Gastroesophageal sphincter (tissue), 4 donors: ENCODE results near the gene SCAF8. TPM values are rescaled to one million over a fixed set of nuclear protein-coding genes. Genes with fewer than 3 reads are reported as not detected.
"Not testable (repeated sequence)": the region's sequence is repeated elsewhere in the genome, so short reads cannot be mapped to it uniquely, and the experiment has no call there.

Source experiments
- ATAC-seq: fragments of 150-250 bp; one replicate; pipeline ENCODE4 v1.9.1; 2016; ENCODE audit warnings: mild to moderate bottlenecking, moderate library complexity
- H3K27ac ChIP-seq, 4 donors: fragments of 200-600 bp; sonication (generic) in 3 of 4; 1 replicate in 3 of 4; 2 replicates in 1 of 4; pipeline ENCODE4 v1.5.1; 2016 to 2019
- H3K27me3 ChIP-seq: fragments of 200-600 bp; sonication (generic); one replicate; pipeline ENCODE4 v1.5.1; 2019
- H3K36me3 ChIP-seq, 2 donors: fragments of 200-600 bp; sonication (generic); one replicate each; pipeline ENCODE4 v1.5.1; 2019; ENCODE audit warnings: control low read depth in 1 of 2
- H3K4me1 ChIP-seq, 3 donors: fragments of 200-600 bp; sonication (generic); 1 replicate in 2 of 3; 2 replicates in 1 of 3; pipeline ENCODE4 v1.5.1; 2016 to 2019; ENCODE audit warnings: control low read depth in 2 of 3
- H3K4me3 ChIP-seq, 2 donors: fragments of 200-600 bp; sonication (generic); one replicate each; pipeline ENCODE4 v1.5.1; 2019; ENCODE audit warnings: mild to moderate bottlenecking in 1 of 2, moderate library complexity in 1 of 2
- H3K9me3 ChIP-seq, 3 donors: fragments of 200-600 bp; sonication (generic); one replicate each; pipeline ENCODE4 v1.5.1; 2017 to 2019; ENCODE audit warnings: control low read depth in 2 of 3
- EP300 ChIP-seq: sonication (generic); formaldehyde crosslinking; IDR thresholded peaks from one replicate; pipeline ENCODE4 v1.6.1; 2017; ENCODE audit warnings: antibody characterized with exemption, mild to moderate bottlenecking
- POLR2A ChIP-seq, 2 donors: fragments of 450-650 bp; IDR thresholded peaks; one replicate each; pipeline ENCODE4 v1.6.1; 2017; ENCODE audit warnings: antibody characterized with exemption in 2 of 2, mild to moderate bottlenecking in 2 of 2, moderate library complexity in 1 of 2
- POLR2AphosphoS5 ChIP-seq: sonication (generic); formaldehyde crosslinking; IDR thresholded peaks from one replicate; pipeline ENCODE4 v1.6.1; 2017; ENCODE audit warnings: antibody characterized with exemption
- WGBS, 2 donors: methylation state at CpG; one replicate each; pipeline ENCODE4 v1.1.5; 2018; ENCODE audit warnings: low coverage in 1 of 2; 5-methylcytosine and 5-hydroxymethylcytosine counted together
- total RNA-seq, 4 donors: library from RNA; depleted of rRNA; stranded (reverse); fragments of >200 nt; gene quantifications; one replicate each; pipeline ENCODE4 v1.1.0, GENCODE V29; 2016
- TF ChIP-seq, protein P1 (sequence below), 4 experiments: fragments of 200-600 bp in 2 of 4; fragments of 450-650 bp in 2 of 4; sonication (generic) in 1 of 4; IDR thresholded peaks; one replicate each; pipeline ENCODE4 v1.5.1; 2017 to 2019; ENCODE audit warnings: antibody characterized with exemption in 4 of 4, mild to moderate bottlenecking in 2 of 4, moderate library complexity in 2 of 4

SCAF8 gene
- total RNA-seq, 4 donors from 2014 or later: 38.5 to 56.8 (median 42.5) TPM

DNA sequence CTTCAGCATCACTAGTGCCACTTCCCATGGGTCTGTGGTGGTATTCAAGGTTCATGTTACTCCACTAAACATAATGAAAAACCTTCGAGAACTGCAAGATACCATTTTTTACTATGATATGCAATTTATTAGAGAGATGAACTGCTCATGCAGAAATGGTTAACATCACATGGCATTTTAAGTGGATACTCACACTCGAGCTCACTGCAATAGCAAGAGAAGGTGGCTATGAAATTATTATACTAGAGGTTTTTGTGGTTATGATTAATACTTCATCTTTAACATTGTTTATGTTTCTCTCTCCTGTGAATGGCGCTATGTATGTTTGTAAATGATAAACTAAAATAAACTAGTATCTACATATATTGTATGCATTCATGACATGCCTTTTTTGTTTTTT lies 35.1 kb downstream of the SCAF8 start:
- Histone ChIP-seq H3K4me1 (peaks cover 5 to 81% (median 14%) of the 10 kb centered on the region in 3 donors), H3K27me3 (no peaks in the 10 kb centered on the region), H3K36me3 (no peaks in the 10 kb centered on the region), H3K9me3 (no peaks in the 10 kb centered on the region), H3K4me3 (no peak overlapping the region), H3K27ac (no peak overlapping the region)
- TF ChIP-seq POLR2A (IDR thresholded peaks at IDR 0.05) (no peak), POLR2AphosphoS5 (no peak), EP300 (no peak)
- TF ChIP-seq, protein P1, sequence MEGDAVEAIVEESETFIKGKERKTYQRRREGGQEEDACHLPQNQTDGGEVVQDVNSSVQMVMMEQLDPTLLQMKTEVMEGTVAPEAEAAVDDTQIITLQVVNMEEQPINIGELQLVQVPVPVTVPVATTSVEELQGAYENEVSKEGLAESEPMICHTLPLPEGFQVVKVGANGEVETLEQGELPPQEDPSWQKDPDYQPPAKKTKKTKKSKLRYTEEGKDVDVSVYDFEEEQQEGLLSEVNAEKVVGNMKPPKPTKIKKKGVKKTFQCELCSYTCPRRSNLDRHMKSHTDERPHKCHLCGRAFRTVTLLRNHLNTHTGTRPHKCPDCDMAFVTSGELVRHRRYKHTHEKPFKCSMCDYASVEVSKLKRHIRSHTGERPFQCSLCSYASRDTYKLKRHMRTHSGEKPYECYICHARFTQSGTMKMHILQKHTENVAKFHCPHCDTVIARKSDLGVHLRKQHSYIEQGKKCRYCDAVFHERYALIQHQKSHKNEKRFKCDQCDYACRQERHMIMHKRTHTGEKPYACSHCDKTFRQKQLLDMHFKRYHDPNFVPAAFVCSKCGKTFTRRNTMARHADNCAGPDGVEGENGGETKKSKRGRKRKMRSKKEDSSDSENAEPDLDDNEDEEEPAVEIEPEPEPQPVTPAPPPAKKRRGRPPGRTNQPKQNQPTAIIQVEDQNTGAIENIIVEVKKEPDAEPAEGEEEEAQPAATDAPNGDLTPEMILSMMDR (IDR thresholded peaks at IDR 0.05): no peak
- no peak for ATAC-seq
- 56 to 77% methylated on average over 2 to 3 of the region's 3 CpGs for WGBS, 2 donors

DNA sequence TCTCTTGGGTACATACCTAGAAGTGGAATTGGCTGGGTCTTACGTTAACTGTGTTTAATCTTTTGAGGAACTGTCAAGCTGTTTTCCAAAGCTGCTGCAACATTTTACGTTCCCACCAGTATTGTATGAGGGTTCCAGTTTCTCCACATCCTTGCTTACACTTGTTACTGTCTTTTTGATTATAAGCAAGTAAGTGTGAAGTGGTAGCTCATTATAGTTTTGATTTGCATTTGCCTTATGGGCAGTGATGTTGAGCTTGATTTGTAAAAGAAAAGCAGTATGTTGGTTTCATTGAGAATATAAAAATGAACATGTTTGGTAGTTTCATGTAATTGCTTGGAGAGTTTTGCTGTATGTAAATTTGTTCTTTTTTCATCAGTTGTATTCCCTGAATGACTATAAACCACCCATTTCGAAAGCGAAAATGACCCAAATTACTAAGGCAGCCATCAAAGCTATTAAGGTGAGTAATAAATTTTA lies 40.4 kb downstream of the SCAF8 start:
- ATAC-seq: no peak
- TF ChIP-seq EP300 (no peak), POLR2AphosphoS5 (no peak), POLR2A (IDR thresholded peaks at IDR 0.05) (no peak)
- TF ChIP-seq, protein P1 (IDR thresholded peaks at IDR 0.05): no peak
- Histone ChIP-seq H3K9me3 (no peaks in the 10 kb centered on the region), H3K4me3 (no peak overlapping the region), H3K27me3 (no peaks in the 10 kb centered on the region), H3K4me1 (peaks cover 0 to 47% (median 3%) of the 10 kb centered on the region in 3 donors), H3K36me3 (peaks cover 0 to 4% of the 10 kb centered on the region in 2 donors), H3K27ac (no peak overlapping the region)
- WGBS, 2 donors: 71 to 77% methylated on average over 4 of the region's 4 CpGs

DNA sequence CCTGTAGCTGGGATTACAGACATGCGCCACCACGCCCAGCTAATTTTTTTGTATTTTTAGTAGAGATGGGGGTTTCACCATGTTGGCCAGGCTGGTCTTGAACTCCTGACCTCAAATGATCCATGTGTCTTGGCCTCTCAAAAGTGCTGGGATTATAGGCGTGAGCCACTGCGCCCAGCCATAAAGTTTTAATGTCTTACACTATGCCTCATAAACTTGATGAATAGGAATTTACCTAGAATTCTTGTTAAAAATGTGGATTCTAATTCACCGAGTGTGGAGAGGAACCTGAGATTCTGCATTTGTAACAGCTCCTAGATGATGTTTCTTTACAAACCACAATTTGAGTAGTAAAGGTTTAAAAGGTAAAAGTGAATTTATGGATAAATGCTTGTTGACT lies 45.9 kb downstream of the SCAF8 start:
- H3K4me1 ChIP-seq: peaks cover 0 to 16% (median 0%) of the 10 kb centered on the region in 3 donors
- peaks cover 0 to 15% of the 10 kb centered on the region in 2 donors for H3K36me3 ChIP-seq
- not testable (repeated sequence) for H3K9me3 ChIP-seq, H3K27ac ChIP-seq, ATAC-seq, H3K27me3 ChIP-seq, H3K4me3 ChIP-seq
- 94 to 100% methylated on average over 3 to 5 of the region's 5 CpGs for WGBS, 2 donors

DNA sequence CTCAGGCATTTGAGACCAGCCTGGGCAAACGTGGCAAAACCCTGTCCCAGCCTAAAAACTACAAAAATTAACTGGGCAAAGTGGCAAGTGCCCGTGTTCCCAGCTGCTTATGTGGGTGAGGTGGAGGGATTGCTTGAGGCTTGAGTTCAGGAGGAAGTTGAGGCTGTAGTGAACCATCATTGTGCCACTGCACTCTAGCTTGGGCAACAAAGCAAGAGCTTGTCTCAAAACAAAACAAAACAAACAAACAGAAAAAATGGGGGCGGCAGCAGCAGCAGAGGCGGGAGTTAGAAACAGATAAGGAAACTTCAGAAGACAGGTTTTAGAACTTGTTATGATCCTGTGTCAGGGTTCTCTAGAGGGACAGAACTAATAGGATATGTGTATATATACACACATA lies 49.0 kb downstream of the SCAF8 start:
- whole genome bisulfite sequencing, 2 donors: 83 to 85% methylated on average over 4 of the region's 4 CpGs
- Histone ChIP-seq H3K36me3 (peaks cover 0 to 13% of the 10 kb centered on the region in 2 donors), H3K4me1 (peaks cover 0 to 25% (median 0%) of the 10 kb centered on the region in 3 donors), H3K9me3 (no peaks in the 10 kb centered on the region), H3K27ac (no peak overlapping the region), H3K4me3 (no peak overlapping the region), H3K27me3 (no peaks in the 10 kb centered on the region)
- TF ChIP-seq POLR2AphosphoS5: no peak
- TF ChIP-seq, protein P1 (IDR thresholded peaks at IDR 0.05): no peak
- no peak for TF ChIP-seq POLR2A (IDR thresholded peaks at IDR 0.05)
- TF ChIP-seq EP300: no peak
- ATAC-seq: no peak

DNA sequence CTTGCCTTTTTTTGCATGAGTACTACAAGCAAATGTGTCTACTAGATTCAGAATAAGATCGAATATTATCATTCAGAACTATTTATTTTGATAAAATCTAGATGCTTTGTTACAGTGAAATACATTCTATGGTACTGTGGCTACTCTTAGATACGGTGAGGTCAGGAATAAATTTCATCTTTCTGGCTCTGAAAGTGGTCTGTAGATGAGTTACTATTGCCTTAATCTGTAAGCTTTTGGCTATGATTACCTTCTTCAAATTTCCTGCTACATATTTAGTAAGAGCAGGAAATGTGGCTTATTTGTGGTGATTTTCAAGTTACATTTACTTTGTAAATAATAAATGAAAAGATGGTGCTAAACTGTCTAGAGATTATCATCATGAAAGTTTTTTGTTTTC lies 50.0 kb downstream of the SCAF8 start:
- H3K4me1 ChIP-seq: peaks cover 0 to 20% (median 0%) of the 10 kb centered on the region in 3 donors
- H3K9me3 ChIP-seq: no peaks in the 10 kb centered on the region
- TF ChIP-seq POLR2AphosphoS5 (no peak), POLR2A (IDR thresholded peaks at IDR 0.05) (no peak), EP300 (no peak)
- TF ChIP-seq, protein P1 (IDR thresholded peaks at IDR 0.05): no peak
- no peak overlapping the region for H3K27ac ChIP-seq
- H3K36me3 ChIP-seq: peaks cover 0 to 17% of the 10 kb centered on the region in 2 donors
- no peak for ATAC-seq
- no peaks in the 10 kb centered on the region for H3K27me3 ChIP-seq
- H3K4me3 ChIP-seq: no peak overlapping the region
- 90 to 100% methylated on average over 2 of the region's 2 CpGs for WGBS, 2 donors
